GM12878 (cell line): ENCODE measurements around the gene AK5. TPM values are rescaled to one million over a fixed set of nuclear protein-coding genes. Genes with fewer than 3 reads are reported as not detected.

Source experiments
- ATAC-seq: fragments of 200-7000 bp; cut with Tn5 transposase; 3 replicates; pipeline ENCODE4 v1.9.1; 2020; ENCODE audit warnings: mild to moderate bottlenecking, moderate library complexity
- BruUV-seq: library from RNA; stranded (reverse); fragments of 400-500 nt; replicated peaks from 2 replicates; lab custom pipeline; 2021; lab: Mats Ljungman, UMichigan
- CTCF ChIA-PET: fragments of 300-600 bp; sonication (Branson Sonifier 250); formaldehyde crosslinking; extraction: SDS; loops from one replicate; lab custom pipeline; 2021; ENCODE audit warnings: inconsistent platforms; lab: Yijun Ruan, JAX
- POLR2A ChIA-PET: fragments of 350-600 bp; formaldehyde crosslinking; extraction: SDS; loops from one replicate; lab custom pipeline; 2021; ENCODE audit warnings: inconsistent platforms; lab: Charles Lee
- RAD21 ChIA-PET: fragments of 300-600 bp; sonication (Branson Sonifier 250); formaldehyde crosslinking; loops from one replicate; lab custom pipeline; 2023; ENCODE audit warnings: antibody characterized with exemption; ENCODE audit not compliant: unreplicated experiment; lab: Charles Lee
- SMC1A ChIA-PET: fragments of 300-600 bp; sonication (Branson Sonifier 250); formaldehyde crosslinking; loops from one replicate; lab custom pipeline; 2023; ENCODE audit not compliant: unreplicated experiment, uncharacterized antibody; lab: Charles Lee
- DNase-seq: peaks from one replicate; pipeline ENCODE4 v3.0.0-alpha.2; 2011; ENCODE audit warnings: low read depth, low spot score
- FAIRE-seq: peaks from 3 replicates; lab custom pipeline; 2011; peaks lifted over from hg19 to GRCh38; lab: Jason Lieb, UNC
- H2AFZ ChIP-seq: 2 replicates; pipeline ENCODE4 v1.6.0; 2011; ENCODE audit warnings: low read depth, low read length, control low read depth; ENCODE audit not compliant: control insufficient read depth
- H3K27ac ChIP-seq: 2 replicates; pipeline ENCODE4 v1.5.1; 2011; ENCODE audit warnings: control low read depth; ENCODE audit not compliant: control insufficient read depth, insufficient read depth
- H3K27me3 ChIP-seq, 2 experiments: replicated peaks in 1 of 2; 2 replicates each; pipeline versions ENCODE4 v1.6.0 to v1.6.1; 2011; ENCODE audit warnings: low read length in 1 of 2; ENCODE audit not compliant: control insufficient read depth in 2 of 2, insufficient read depth in 2 of 2
- H3K36me3 ChIP-seq, 2 experiments: 2 replicates each; pipeline ENCODE4 v1.5.1; 2011; ENCODE audit warnings: low read length in 1 of 2; ENCODE audit not compliant: control insufficient read depth in 2 of 2, insufficient read depth in 2 of 2
- H3K4me1 ChIP-seq: 2 replicates; pipeline ENCODE4 v1.6.1; 2011; ENCODE audit warnings: mild to moderate bottlenecking, low read length, moderate library complexity, mixed read lengths; ENCODE audit not compliant: control insufficient read depth, insufficient read depth
- H3K4me2 ChIP-seq: 2 replicates; pipeline ENCODE4 v1.6.0; 2011; ENCODE audit warnings: control low read depth; ENCODE audit not compliant: control insufficient read depth, insufficient read depth
- H3K4me3 ChIP-seq: fragments of 200-600 bp; sonication (generic); 2 replicates; pipeline ENCODE4 v1.5.1; 2016
- H3K79me2 ChIP-seq: 2 replicates; pipeline ENCODE4 v1.6.0; 2011; ENCODE audit warnings: low read length; ENCODE audit not compliant: control insufficient read depth, insufficient read depth
- H3K9ac ChIP-seq: 2 replicates; pipeline ENCODE4 v1.8.0; 2011; ENCODE audit warnings: low read length, control low read depth, mixed read lengths; ENCODE audit not compliant: control insufficient read depth, insufficient read depth
- H3K9me3 ChIP-seq: replicated peaks from 3 replicates; pipeline ENCODE4 v1.5.1; 2011; ENCODE audit warnings: mild to moderate bottlenecking, low read length; ENCODE audit not compliant: control insufficient read depth, insufficient read depth
- H4K20me1 ChIP-seq: 2 replicates; pipeline ENCODE4 v1.6.0; 2011; ENCODE audit not compliant: control insufficient read depth, insufficient read depth
- BCL11A ChIP-seq: IDR thresholded peaks from 2 replicates; pipeline ENCODE4 v1.6.1; 2011; ENCODE audit warnings: low read depth, low read length
- BMI1 ChIP-seq: fragments of 450-650 bp; IDR thresholded peaks from 2 replicates; pipeline ENCODE4 v1.6.1; 2016; ENCODE audit warnings: mild to moderate bottlenecking, moderate library complexity, borderline replicate concordance
- CUX1 ChIP-seq: IDR thresholded peaks from 2 replicates; pipeline ENCODE4 v1.6.1; 2012; ENCODE audit warnings: improper control_type of control experiment, low read depth, low read length; ENCODE audit not compliant: insufficient replicate concordance
- DPF2 ChIP-seq: fragments of 450-650 bp; IDR thresholded peaks from 2 replicates; pipeline ENCODE4 v1.6.1; 2017; ENCODE audit warnings: mild to moderate bottlenecking
- E2F8 ChIP-seq: fragments of 450-650 bp; IDR thresholded peaks from 2 replicates; pipeline ENCODE4 v1.6.1; 2018; ENCODE audit warnings: mild to moderate bottlenecking, low read depth, moderate library complexity; ENCODE audit not compliant: partially characterized antibody
- EZH2 ChIP-seq: IDR thresholded peaks from 2 replicates; pipeline ENCODE4 v1.6.1; 2012; ENCODE audit warnings: low read depth, mild to moderate bottlenecking, control low read depth, inconsistent platforms, low read length, borderline replicate concordance; ENCODE audit not compliant: control insufficient read depth
- GATAD2B ChIP-seq: fragments of 450-650 bp; conservative IDR thresholded peaks from 2 replicates; pipeline ENCODE4 v1.6.1; 2017; ENCODE audit warnings: low read depth, mild to moderate bottlenecking, moderate library complexity
- POLR2AphosphoS2 ChIP-seq: IDR thresholded peaks from 2 replicates; pipeline ENCODE4 v1.6.1; 2011; ENCODE audit warnings: low read depth, mild to moderate bottlenecking, low read length, improper control_type of control experiment, moderate library complexity
- RBBP5 ChIP-seq: fragments of 200-600 bp; sonication (generic); conservative IDR thresholded peaks from 2 replicates; pipeline ENCODE4 v1.6.1; 2016
- TBL1XR1 ChIP-seq: IDR thresholded peaks from 2 replicates; pipeline ENCODE4 v1.6.1; 2012; ENCODE audit warnings: low read depth, low read length, improper control_type of control experiment
- TCF7 ChIP-seq: IDR thresholded peaks from 2 replicates; pipeline ENCODE4 v1.6.1; 2014; ENCODE audit warnings: antibody characterized with exemption, borderline replicate concordance
- ZBED1 ChIP-seq: IDR thresholded peaks from 2 replicates; pipeline ENCODE4 v1.6.1; 2016; ENCODE audit warnings: borderline replicate concordance
- ZBTB33 ChIP-seq: fragments of 450-650 bp; IDR thresholded peaks from 2 replicates; pipeline ENCODE4 v1.6.1; 2017; ENCODE audit warnings: mild to moderate bottlenecking
- WGBS: methylation state at CpG from one replicate; pipeline ENCODE4 v1.1.6; 2016; ENCODE audit warnings: low lambda C conversion rate; ENCODE audit not compliant: insufficient replicate concordance, insufficient coverage; ENCODE audit errors: missing lambda C conversion rate; 5-methylcytosine and 5-hydroxymethylcytosine counted together
- in situ Hi-C: fragments of 300-500 bp; cut with MboI; formaldehyde crosslinking; loops from 9 replicates; pipeline ENCODE4 v1.14.3; 2018; ENCODE audit warnings: mixed read lengths
- intact Hi-C: fragments of 100-400 bp; cut with micrococcal nuclease; formaldehyde crosslinking; loops from one replicate; pipeline ENCODE4 v1.14.2; 2022; ENCODE audit not compliant: unreplicated experiment
- polyA plus RNA-seq, 11 experiments: library from polyadenylated mRNA; depleted of rRNA in 4 of 11; unstranded in 6 of 11; stranded (reverse) in 5 of 11; fragments of >200 nt; fragmentation: Nextera tagmentation in 4 of 11; fragmentation: Illumina TruSeq in 1 of 11; extraction: Ambion mirVana in 4 of 11; extraction: Trizol in 1 of 11; gene quantifications; 1 replicate in 1 of 11; 2 replicates in 10 of 11; pipeline versions ENCODE4 v1.2.1 to v1.2.3, GENCODE V29; 2011 to 2016; ENCODE audit warnings: inconsistent platforms in 2 of 11, missing spikeins in 2 of 11, low read depth in 1 of 11
- total RNA-seq, 4 experiments: library from RNA; depleted of rRNA in 3 of 4; stranded (reverse); fragments of >200 nt in 3 of 4; fragmentation: Illumina TruSeq in 1 of 4; extraction: Trizol in 1 of 4; gene quantifications; 2 replicates each; pipeline versions ENCODE4 v1.2.1 to v1.2.3, GENCODE V29; 2013 to 2021

Gene AK5
- total and polyA plus RNA-seq, 10 of the 15 experiments (the other 5 are each of a cell fraction or from before 2014, with no cell fraction given): 0.08 to 0.33 TPM; not detected in 8

- Histone ChIP-seq H2AFZ (no peak overlapping the region), H3K4me2 (no peak overlapping the region), H4K20me1 (no peaks in the 10 kb centered on the region), H3K4me1 (no peaks in the 10 kb centered on the region), H3K4me3 (no peak overlapping the region), H3K9ac (no peak overlapping the region), H3K27me3 (no peaks in the 10 kb centered on the region; a peak in 1 of 4 replicates), H3K27ac (no peak overlapping the region), H3K79me2 (no peaks in the 10 kb centered on the region), H3K9me3 (no peaks in the 10 kb centered on the region), H3K36me3 (no peaks in the 10 kb centered on the region)
- in situ Hi-C loops: no loop called here
- no TSS peak for BruUV-seq
- ChIA-PET POLR2A (no interaction called here), CTCF (no interaction called here), SMC1A (interaction anchor here (1.1 kb wide), 1 partner anchor 31 kb away, joined by 3 read pairs; no protein-coding TSS in a partner anchor), RAD21 (no interaction called here)
- DNase-seq: no peak
- intact Hi-C loops: no loop called here
- 11% methylated on average over 2 of the region's 2 CpGs for WGBS
- ATAC-seq: no peak
- FAIRE-seq: no peak
- no peak for TF ChIP-seq TBL1XR1
- no peak for TF ChIP-seq TCF7
- TF ChIP-seq ZBTB33: no peak
- TF ChIP-seq CUX1: no peak
- TF ChIP-seq BCL11A: no peak
- no peak for TF ChIP-seq EZH2
- no peak for TF ChIP-seq POLR2AphosphoS2
- no peak for TF ChIP-seq RBBP5
- no peak for TF ChIP-seq DPF2
- TF ChIP-seq ZBED1: no peak
- no peak for TF ChIP-seq E2F8
- no peak for TF ChIP-seq BMI1
- no peak for TF ChIP-seq GATAD2B
These were observed 203.1 kb downstream of the AK5 start for GRCh38 chr1:77484926-77485325.
